Caco-2 (cell line): ENCODE results near the gene CIPC. TPM values are rescaled to one million over a fixed set of nuclear protein-coding genes. Genes with fewer than 3 reads are reported as not detected.

Experiments
- BruUV-seq: library from RNA; stranded (reverse); fragments of 400-500 nt; replicated peaks from 2 replicates; lab custom pipeline; 2021; lab: Mats Ljungman, UMichigan
- CTCF ChIA-PET: fragments of 300-600 bp; sonication (Branson Sonifier 250); formaldehyde crosslinking; loops from one replicate; lab custom pipeline; 2022; ENCODE audit warnings: antibody characterized with exemption; lab: Charles Lee
- POLR2A ChIA-PET: fragments of 300-600 bp; sonication (Branson Sonifier 250); formaldehyde crosslinking; loops from one replicate; lab custom pipeline; 2022; ENCODE audit warnings: antibody characterized with exemption; lab: Charles Lee
- DNase-seq, 2 experiments: peaks; one replicate each; pipeline versions ENCODE4 v3.0.0 to v3.0.0-alpha.2; 2020 to 2022
- H3K27me3 ChIP-seq: replicated peaks from 2 replicates; pipeline ENCODE4 v1.6.0; 2011; ENCODE audit warnings: low read length; ENCODE audit not compliant: control insufficient read depth, insufficient read depth
- H3K36me3 ChIP-seq: 2 replicates; pipeline ENCODE4 v1.5.1; 2011; ENCODE audit warnings: low read length; ENCODE audit not compliant: control insufficient read depth, insufficient read depth
- H3K4me1 ChIP-seq: fragments of 250-450 bp; sonication (Bioruptor Pico); 2 replicates; pipeline ENCODE4 v1.5.1; 2020; ENCODE audit warnings: mild to moderate bottlenecking
- H3K4me3 ChIP-seq: 2 replicates; pipeline ENCODE4 v1.5.1; 2011; ENCODE audit warnings: low read depth, mild to moderate bottlenecking, control low read depth, low read length
- H3K9me3 ChIP-seq: fragments of 250-450 bp; sonication (Bioruptor Pico); 2 replicates; pipeline ENCODE4 v1.5.1; 2020; ENCODE audit warnings: mild to moderate bottlenecking, moderate library complexity
- H3K27ac Mint-ChIP-seq: one replicate; pipeline ENCODE4 v1.8.0; 2022; ENCODE audit warnings: mixed read lengths; ENCODE audit not compliant: unreplicated experiment
- H3K27me3 Mint-ChIP-seq: one replicate; pipeline ENCODE4 v1.8.0; 2022; ENCODE audit warnings: mixed read lengths; ENCODE audit not compliant: insufficient read depth, unreplicated experiment
- H3K36me3 Mint-ChIP-seq: one replicate; pipeline ENCODE4 v1.8.0; 2022; ENCODE audit warnings: mild to moderate bottlenecking, mixed read lengths; ENCODE audit not compliant: insufficient read depth, unreplicated experiment
- H3K4me1 Mint-ChIP-seq: one replicate; pipeline ENCODE4 v1.8.0; 2022; ENCODE audit warnings: low read depth, mixed read lengths; ENCODE audit not compliant: unreplicated experiment
- H3K4me3 Mint-ChIP-seq: one replicate; pipeline ENCODE4 v1.8.0; 2022; ENCODE audit warnings: mild to moderate bottlenecking, moderate library complexity, mixed read lengths; ENCODE audit not compliant: unreplicated experiment
- H3K9me3 Mint-ChIP-seq: one replicate; pipeline ENCODE4 v1.8.0; 2022; ENCODE audit warnings: mixed read lengths; ENCODE audit not compliant: unreplicated experiment
- CTCF ChIP-seq, 2 experiments: fragments of 200-600 bp in 1 of 2; IDR thresholded peaks; 1 replicate in 1 of 2; 2 replicates in 1 of 2; pipeline versions ENCODE4 v1.5.1 to v1.8.0; 2011 to 2022; ENCODE audit warnings: antibody characterized with exemption in 1 of 2, control low read depth in 1 of 2, inconsistent platforms in 1 of 2, low read depth in 1 of 2, low read length in 1 of 2, mild to moderate bottlenecking in 1 of 2, moderate library complexity in 1 of 2; ENCODE audit not compliant: insufficient read depth in 1 of 2, severe bottlenecking in 1 of 2, unreplicated experiment in 1 of 2
- intact Hi-C: fragments of 100-400 bp; cut with micrococcal nuclease; formaldehyde crosslinking; loops from one replicate; pipeline ENCODE4 v1.10.0; 2022; ENCODE audit not compliant: unreplicated experiment
- total RNA-seq: library from RNA; stranded (reverse); gene quantifications from 2 replicates; pipeline ENCODE4 v1.2.3, GENCODE V29; 2022

Gene CIPC
- total RNA-seq, 1 experiment from 2014 or later = 15.4 TPM

GRCh38 chr14:77128414-77128891, 30.4 kb downstream of the CIPC start:
- intact Hi-C loops = no loop called here
- CTCF ChIA-PET = interaction anchor here (1.0 kb wide), 1 partner anchor 30 kb away, joined by 3 read pairs; the partner anchor contains the start of gene CIPC

GRCh38 chr14:77130386-77130785, 32.3 kb downstream of the CIPC start:
- intact Hi-C loops = no loop called here
- Mint-ChIP-seq H3K4me3 (no peak overlapping the region), H3K36me3 (no peaks in the 10 kb centered on the region), H3K9me3 (no peaks in the 10 kb centered on the region), H3K4me1 (peaks cover 6% of the 10 kb centered on the region), H3K27ac (no peak overlapping the region), H3K27me3 (peaks cover 21% of the 10 kb centered on the region)
- BruUV-seq = no TSS peak
- no peaks in the 10 kb centered on the region for H3K4me1 ChIP-seq
- CTCF ChIA-PET = no interaction called here
- POLR2A ChIA-PET = no interaction called here
- no peak overlapping the region for H3K4me3 ChIP-seq
- DNase-seq = no peak
- no peaks in the 10 kb centered on the region for H3K9me3 ChIP-seq
- H3K27me3 ChIP-seq = no peaks in the 10 kb centered on the region
- H3K36me3 ChIP-seq = no peaks in the 10 kb centered on the region
- TF ChIP-seq CTCF (IDR thresholded peaks at IDR 0.05; ENCODE audit: insufficient read depth in 1 of 2, low read depth in 1 of 2, low read length in 1 of 2, severe bottlenecking in 1 of 2, unreplicated experiment in 1 of 2) = no peak

More at GRCh38 chr14:77128414-77128891, 30.4 kb downstream of the CIPC start:
- no peak for TF ChIP-seq CTCF (IDR thresholded peaks at IDR 0.05; ENCODE audit: insufficient read depth in 1 of 2, low read depth in 1 of 2, low read length in 1 of 2, severe bottlenecking in 1 of 2, unreplicated experiment in 1 of 2)
- Histone ChIP-seq H3K4me3 (no peak overlapping the region), H3K36me3 (no peaks in the 10 kb centered on the region), H3K27me3 (no peaks in the 10 kb centered on the region), H3K4me1 (0 out of 2 replicates have a peak, but pooled peaks cover 4% of the 10 kb centered on the region), H3K9me3 (no peaks in the 10 kb centered on the region)
- BruUV-seq = no TSS peak
- H3K4me3 Mint-ChIP-seq = no peak overlapping the region
- H3K36me3 Mint-ChIP-seq = no peaks in the 10 kb centered on the region
- H3K4me1 Mint-ChIP-seq = no peaks in the 10 kb centered on the region
- H3K27me3 Mint-ChIP-seq = peaks cover 14% of the 10 kb centered on the region
- POLR2A ChIA-PET = no interaction called here
- no peak for DNase-seq
- H3K9me3 Mint-ChIP-seq = no peaks in the 10 kb centered on the region
- no peak overlapping the region for H3K27ac Mint-ChIP-seq

GRCh38 chr14:77131206-77131605, 33.1 kb downstream of the CIPC start:
- Histone ChIP-seq H3K4me3 (no peak overlapping the region), H3K9me3 (no peaks in the 10 kb centered on the region), H3K4me1 (no peaks in the 10 kb centered on the region), H3K36me3 (no peaks in the 10 kb centered on the region), H3K27me3 (no peaks in the 10 kb centered on the region)
- CTCF ChIA-PET = no interaction called here
- no TSS peak for BruUV-seq
- Mint-ChIP-seq H3K36me3 (no peaks in the 10 kb centered on the region), H3K4me3 (no peak overlapping the region), H3K9me3 (no peaks in the 10 kb centered on the region), H3K27ac (no peak overlapping the region), H3K4me1 (peaks cover 6% of the 10 kb centered on the region), H3K27me3 (peaks cover 21% of the 10 kb centered on the region)
- TF ChIP-seq CTCF (IDR thresholded peaks at IDR 0.05; ENCODE audit: insufficient read depth in 1 of 2, low read depth in 1 of 2, low read length in 1 of 2, severe bottlenecking in 1 of 2, unreplicated experiment in 1 of 2) = no peak
- intact Hi-C loops = no loop called here
- DNase-seq = no peak
- POLR2A ChIA-PET = no interaction called here
